HepG2 (cell line): ENCODE results near the gene TMEM114.

ENCODE experiments used
- MAFF ChIP-seq: IDR thresholded peaks from 2 replicates; pipeline ENCODE4 v1.6.1; 2011; ENCODE audit warnings: low read depth, low read length, improper control_type of control experiment
- PHF8 ChIP-seq: sonication (generic); formaldehyde crosslinking; IDR thresholded peaks from 2 replicates; pipeline ENCODE4 v1.5.0; 2020; ENCODE audit warnings: missing genetic modification reagents
- TF ChIP-seq, protein P1 (sequence below): sonication (generic); formaldehyde crosslinking; IDR thresholded peaks from 2 replicates; pipeline ENCODE4 v1.5.0; 2020; ENCODE audit warnings: mild to moderate bottlenecking, missing genetic modification reagents, moderate library complexity
- TF ChIP-seq, protein P2 (sequence below): sonication (generic); formaldehyde crosslinking; IDR thresholded peaks from 2 replicates; pipeline ENCODE4 v1.4.0; 2020; ENCODE audit warnings: low read depth, mild to moderate bottlenecking, missing genetic modification reagents

DNA sequence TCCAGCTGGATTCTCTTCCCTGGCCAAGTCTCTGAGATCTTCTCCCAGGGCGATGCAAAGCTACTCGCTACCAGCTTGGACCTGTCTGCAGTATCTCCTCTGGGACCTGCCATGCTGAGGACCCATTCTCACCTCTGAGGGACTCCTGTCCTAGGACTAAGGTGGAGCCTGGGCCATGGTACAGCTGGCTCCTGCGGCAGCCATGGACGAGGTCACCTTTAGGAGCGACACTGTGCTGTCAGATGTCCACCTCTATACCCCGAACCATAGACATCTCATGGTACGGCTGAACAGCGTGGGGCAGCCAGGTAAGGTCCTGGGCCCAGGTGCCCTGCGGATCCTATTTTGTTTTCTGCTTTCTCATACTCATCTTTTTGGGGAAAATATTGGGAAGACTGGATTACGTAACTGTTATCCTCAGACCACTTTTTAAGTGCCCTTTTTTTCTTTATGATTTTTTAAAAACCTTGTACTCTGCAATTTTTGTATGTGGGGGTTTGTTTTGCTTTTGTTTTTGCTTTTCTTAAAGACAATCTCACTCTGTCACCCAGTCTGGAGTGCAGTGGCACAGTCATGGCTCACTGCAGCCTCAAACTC is 35.3 kb upstream of the TMEM114 start:
- TF ChIP-seq, protein P1, sequence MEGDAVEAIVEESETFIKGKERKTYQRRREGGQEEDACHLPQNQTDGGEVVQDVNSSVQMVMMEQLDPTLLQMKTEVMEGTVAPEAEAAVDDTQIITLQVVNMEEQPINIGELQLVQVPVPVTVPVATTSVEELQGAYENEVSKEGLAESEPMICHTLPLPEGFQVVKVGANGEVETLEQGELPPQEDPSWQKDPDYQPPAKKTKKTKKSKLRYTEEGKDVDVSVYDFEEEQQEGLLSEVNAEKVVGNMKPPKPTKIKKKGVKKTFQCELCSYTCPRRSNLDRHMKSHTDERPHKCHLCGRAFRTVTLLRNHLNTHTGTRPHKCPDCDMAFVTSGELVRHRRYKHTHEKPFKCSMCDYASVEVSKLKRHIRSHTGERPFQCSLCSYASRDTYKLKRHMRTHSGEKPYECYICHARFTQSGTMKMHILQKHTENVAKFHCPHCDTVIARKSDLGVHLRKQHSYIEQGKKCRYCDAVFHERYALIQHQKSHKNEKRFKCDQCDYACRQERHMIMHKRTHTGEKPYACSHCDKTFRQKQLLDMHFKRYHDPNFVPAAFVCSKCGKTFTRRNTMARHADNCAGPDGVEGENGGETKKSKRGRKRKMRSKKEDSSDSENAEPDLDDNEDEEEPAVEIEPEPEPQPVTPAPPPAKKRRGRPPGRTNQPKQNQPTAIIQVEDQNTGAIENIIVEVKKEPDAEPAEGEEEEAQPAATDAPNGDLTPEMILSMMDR (CRISPR knock-in tag) = no peak
- TF ChIP-seq, protein P2, sequence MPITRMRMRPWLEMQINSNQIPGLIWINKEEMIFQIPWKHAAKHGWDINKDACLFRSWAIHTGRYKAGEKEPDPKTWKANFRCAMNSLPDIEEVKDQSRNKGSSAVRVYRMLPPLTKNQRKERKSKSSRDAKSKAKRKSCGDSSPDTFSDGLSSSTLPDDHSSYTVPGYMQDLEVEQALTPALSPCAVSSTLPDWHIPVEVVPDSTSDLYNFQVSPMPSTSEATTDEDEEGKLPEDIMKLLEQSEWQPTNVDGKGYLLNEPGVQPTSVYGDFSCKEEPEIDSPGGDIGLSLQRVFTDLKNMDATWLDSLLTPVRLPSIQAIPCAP = no peak
- TF ChIP-seq MAFF (no peak), PHF8 (CRISPR knock-in tag) (no peak)
